IMR-90 (cell line): ENCODE data around the gene TIAM2. TPM values are rescaled to one million over a fixed set of nuclear protein-coding genes. Genes with fewer than 3 reads are reported as not detected.

Experiments
- ATAC-seq: fragments of 200-7000 bp; cut with Tn5 transposase; 2 replicates; pipeline ENCODE4 v1.9.1; 2020; ENCODE audit warnings: low read depth, mild to moderate bottlenecking, moderate library complexity
- BruUV-seq: library from RNA; stranded (reverse); fragments of 400-500 nt; replicated peaks from 2 replicates; lab custom pipeline; 2021; lab: Mats Ljungman, UMichigan
- CTCF ChIA-PET: fragments of 300-600 bp; formaldehyde crosslinking; extraction: SDS; loops from one replicate; lab custom pipeline; 2021; ENCODE audit warnings: antibody characterized with exemption; lab: Yijun Ruan, JAX
- POLR2A ChIA-PET: fragments of 300-600 bp; sonication (Branson Sonifier 250); formaldehyde crosslinking; loops from one replicate; lab custom pipeline; 2022; ENCODE audit warnings: antibody characterized with exemption; ENCODE audit not compliant: unreplicated experiment; lab: Charles Lee
- DNase-seq: peaks from one replicate; pipeline ENCODE4 v3.0.0; 2013
- H2AFZ ChIP-seq: replicated peaks from 2 replicates; pipeline ENCODE3; 2013; ENCODE audit warnings: low read length, mild to moderate bottlenecking; ENCODE audit not compliant: poor library complexity
- H2AK5ac ChIP-seq: 2 replicates; pipeline ENCODE4 v1.6.1; 2013; ENCODE audit warnings: low read depth, low read length, inconsistent platforms
- H2AK9ac ChIP-seq: replicated peaks from 2 replicates; pipeline ENCODE3; 2013; ENCODE audit warnings: mild to moderate bottlenecking, low read depth, low read length, moderate library complexity; ENCODE audit not compliant: poor library complexity
- H2BK120ac ChIP-seq: 2 replicates; pipeline ENCODE4 v1.6.1; 2013; ENCODE audit warnings: low read depth, low read length, inconsistent platforms
- H2BK15ac ChIP-seq: 3 replicates; pipeline ENCODE4 v1.6.1; 2013; ENCODE audit warnings: low read depth, low read length, inconsistent platforms
- H2BK20ac ChIP-seq: 2 replicates; pipeline ENCODE4 v1.6.1; 2013; ENCODE audit warnings: low read depth, mild to moderate bottlenecking, inconsistent platforms, low read length, moderate library complexity
- H2BK5ac ChIP-seq: 2 replicates; pipeline ENCODE4 v1.6.1; 2013; ENCODE audit warnings: mild to moderate bottlenecking, low read depth, low read length, inconsistent platforms; ENCODE audit not compliant: poor library complexity, severe bottlenecking
- H3K14ac ChIP-seq: replicated peaks from 2 replicates; pipeline ENCODE4 v1.6.1; 2013; ENCODE audit warnings: low read depth, low read length, inconsistent platforms
- H3K18ac ChIP-seq: 2 replicates; pipeline ENCODE4 v1.6.1; 2013; ENCODE audit warnings: low read depth, low read length, control low read depth
- H3K23ac ChIP-seq: 2 replicates; pipeline ENCODE4 v1.6.1; 2013; ENCODE audit warnings: low read depth, low read length, inconsistent platforms
- H3K27ac ChIP-seq: 2 replicates; pipeline ENCODE4 v1.5.1; 2013; ENCODE audit warnings: mild to moderate bottlenecking, control low read depth, low read length; ENCODE audit not compliant: insufficient read depth
- H3K27me3 ChIP-seq: 2 replicates; pipeline ENCODE4 v1.6.1; 2013; ENCODE audit warnings: low read length; ENCODE audit not compliant: control insufficient read depth, insufficient read depth
- H3K36me3 ChIP-seq: 2 replicates; pipeline ENCODE4 v1.6.1; 2013; ENCODE audit warnings: low read length, mixed read lengths; ENCODE audit not compliant: control insufficient read depth, insufficient read depth
- H3K4ac ChIP-seq: 2 replicates; pipeline ENCODE4 v1.6.1; 2013; ENCODE audit warnings: low read depth, low read length, inconsistent platforms
- H3K4me1 ChIP-seq: 2 replicates; pipeline ENCODE4 v1.6.1; 2013; ENCODE audit warnings: low read length, mixed read lengths; ENCODE audit not compliant: control insufficient read depth, insufficient read depth
- H3K4me2 ChIP-seq: 2 replicates; pipeline ENCODE4 v1.6.1; 2013; ENCODE audit warnings: low read depth, mild to moderate bottlenecking, control low read depth, low read length, moderate library complexity
- H3K4me3 ChIP-seq: 2 replicates; pipeline ENCODE4 v1.5.1; 2013; ENCODE audit warnings: low read depth, mild to moderate bottlenecking, control low read depth, low read length, moderate library complexity; ENCODE audit not compliant: insufficient read depth
- H3K56ac ChIP-seq: 2 replicates; pipeline ENCODE4 v1.6.1; 2013; ENCODE audit warnings: low read length, inconsistent platforms; ENCODE audit not compliant: insufficient read depth; ENCODE audit errors: extremely low read depth
- H3K79me1 ChIP-seq, 2 experiments: 2 replicates each; pipeline ENCODE4 v1.6.1; 2013; ENCODE audit warnings: low read length in 2 of 2, inconsistent platforms in 1 of 2, low read depth in 1 of 2
- H3K9ac ChIP-seq: 2 replicates; pipeline ENCODE4 v1.6.1; 2013; ENCODE audit warnings: low read depth, low read length, control low read depth
- H3K9me1 ChIP-seq: 2 replicates; pipeline ENCODE4 v1.6.1; 2013; ENCODE audit warnings: low read length, inconsistent platforms; ENCODE audit not compliant: insufficient read depth
- H3K9me3 ChIP-seq: 2 replicates; pipeline ENCODE4 v1.6.1; 2013; ENCODE audit warnings: low read length; ENCODE audit not compliant: control insufficient read depth, insufficient read depth
- H4K20me1 ChIP-seq: 2 replicates; pipeline ENCODE4 v1.6.1; 2013; ENCODE audit warnings: low read length, inconsistent platforms; ENCODE audit not compliant: insufficient read depth
- H4K5ac ChIP-seq: 2 replicates; pipeline ENCODE4 v1.6.1; 2013; ENCODE audit warnings: mild to moderate bottlenecking, low read depth, low read length, control low read depth
- H4K8ac ChIP-seq, 2 experiments: 2 replicates each; pipeline ENCODE4 v1.6.1; 2013; ENCODE audit warnings: low read depth in 2 of 2, low read length in 2 of 2, control low read depth in 1 of 2, inconsistent platforms in 1 of 2
- H4K91ac ChIP-seq: 2 replicates; pipeline ENCODE4 v1.6.1; 2013; ENCODE audit warnings: low read depth, low read length, inconsistent platforms; ENCODE audit not compliant: insufficient read depth
- CEBPB ChIP-seq: IDR thresholded peaks from 2 replicates; pipeline ENCODE4 v1.6.1; 2012; ENCODE audit warnings: low read depth, low read length, improper control_type of control experiment
- MXI1 ChIP-seq: IDR thresholded peaks from 2 replicates; pipeline ENCODE4 v1.6.1; 2012; ENCODE audit warnings: low read depth, mild to moderate bottlenecking, low read length, moderate library complexity, borderline replicate concordance
- POLR2A ChIP-seq: IDR thresholded peaks from 2 replicates; pipeline ENCODE4 v1.6.1; 2012; ENCODE audit warnings: mild to moderate bottlenecking, low read depth, low read length
- RAD21 ChIP-seq: IDR thresholded peaks from 2 replicates; pipeline ENCODE4 v1.6.1; 2012; ENCODE audit warnings: low read length, improper control_type of control experiment
- RFX5 ChIP-seq: IDR thresholded peaks from 2 replicates; pipeline ENCODE4 v1.8.0; 2012; ENCODE audit warnings: low read depth, mild to moderate bottlenecking, low read length, moderate library complexity
- SMC3 ChIP-seq: fragments of 150-350 bp; IDR thresholded peaks from 2 replicates; pipeline ENCODE4 v1.6.1; 2016; ENCODE audit warnings: low read depth, mild to moderate bottlenecking, antibody characterized with exemption, low read length, moderate library complexity
- WGBS, 2 experiments: methylation state at CpG; one replicate each; pipeline versions ENCODE4 v1.1.5 to v1.1.7; 2013; ENCODE audit warnings: missing lambda C conversion rate in 2 of 2; ENCODE audit not compliant: insufficient read length in 1 of 2; ENCODE audit errors: extremely low coverage in 2 of 2; 5-methylcytosine and 5-hydroxymethylcytosine counted together
- dilution Hi-C: fragments of 300-500 bp; cut with HindIII; formaldehyde crosslinking; loops from one replicate; pipeline ENCODE4 v1.14.3; 2018; ENCODE audit warnings: low sequenced_read_pairs; ENCODE audit not compliant: unreplicated experiment
- in situ Hi-C: fragments of 300-500 bp; cut with MboI; formaldehyde crosslinking; loops from 3 replicates; pipeline ENCODE4 v1.14.3; 2019; ENCODE audit warnings: low sequenced_read_pairs, inconsistent platforms, mixed read lengths
- intact Hi-C: fragments of 100-400 bp; cut with micrococcal nuclease; formaldehyde crosslinking; loops from 2 replicates; pipeline ENCODE4 v1.10.0; 2022
- polyA plus RNA-seq, 3 experiments: library from polyadenylated mRNA; depleted of rRNA; stranded (reverse); fragments of >200 nt; gene quantifications; 2 replicates each; pipeline ENCODE4 v1.2.3, GENCODE V29; 2012; ENCODE audit warnings: low replicate concordance in 1 of 3
- total RNA-seq: library from RNA; depleted of rRNA; stranded (reverse); fragments of >200 nt; gene quantifications from 2 replicates; pipeline ENCODE4 v1.2.3, GENCODE V29; 2012
- TF ChIP-seq, protein P1 (sequence below): fragments of 150-350 bp; IDR thresholded peaks from 2 replicates; pipeline ENCODE4 v1.6.1; 2017; ENCODE audit warnings: mild to moderate bottlenecking, antibody characterized with exemption, low read length, low read depth
- TF ChIP-seq, protein P2 (sequence below): conservative IDR thresholded peaks from 2 replicates; pipeline ENCODE4 v1.5.1; 2012; ENCODE audit warnings: mild to moderate bottlenecking, low read depth, low read length, improper control_type of control experiment

The TIAM2 gene
- total and polyA plus RNA-seq, 2 of the 4 experiments (the other 2 are of a cell fraction) = 3.1 to 4.7 TPM

GRCh38 chr6:155212616-155213380 is 217.7 kb downstream of the TIAM2 start (continued):
- no peak for TF ChIP-seq SMC3

DNA sequence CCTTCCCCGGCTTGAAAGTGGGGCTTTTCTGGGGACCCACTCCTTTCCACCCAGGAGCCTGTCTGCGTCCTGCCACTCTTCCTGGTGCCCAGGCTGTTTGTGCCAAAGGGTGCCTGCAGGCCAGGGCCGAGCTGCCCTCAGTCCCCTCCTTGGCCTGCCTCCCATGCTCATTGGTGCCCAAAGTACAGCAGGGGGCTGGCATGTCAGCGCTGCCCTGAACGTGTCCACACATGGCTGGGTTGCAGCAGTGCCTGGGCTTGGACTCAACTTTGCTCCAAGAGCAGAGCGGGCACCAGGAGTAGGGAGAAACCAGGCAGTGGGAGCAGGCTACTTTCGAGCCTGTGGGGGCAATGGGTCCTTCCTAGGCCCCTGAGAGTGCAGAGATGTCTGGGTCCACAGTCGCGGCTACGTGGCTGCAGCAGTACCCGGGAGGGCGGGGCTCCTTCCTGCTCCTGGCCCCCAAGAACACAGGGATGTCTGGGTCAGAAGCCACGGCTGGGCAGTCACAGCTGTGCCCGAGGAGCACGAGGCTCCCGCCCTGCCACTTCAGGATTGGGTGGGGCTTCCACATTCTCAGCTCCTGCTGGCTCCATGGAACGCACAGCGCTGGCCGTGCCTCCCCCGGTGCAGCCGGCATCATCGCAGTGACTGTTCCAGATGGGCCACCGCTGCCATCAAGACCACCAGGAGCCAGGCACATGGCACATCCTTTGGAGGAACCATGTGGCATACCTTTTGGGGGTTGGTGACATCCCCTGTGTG is 218.7 kb downstream of the TIAM2 start:
- Histone ChIP-seq H4K91ac (no peak overlapping the region), H3K18ac (no peak overlapping the region), H3K27me3 (no peaks in the 10 kb centered on the region), H2BK5ac (no peak overlapping the region), H3K79me1 (no peaks in the 10 kb centered on the region), H3K23ac (no peak overlapping the region), H3K4me1 (no peaks in the 10 kb centered on the region), H2BK120ac (no peak overlapping the region), H2BK20ac (no peak overlapping the region), H4K20me1 (no peaks in the 10 kb centered on the region), H3K27ac (no peak overlapping the region), H3K36me3 (peaks cover 1% of the 10 kb centered on the region), H3K9me1 (no peaks in the 10 kb centered on the region; the same call in 1 of the 2 replicates), H2AFZ (no peak overlapping the region), H3K56ac (no peak overlapping the region), H3K14ac (no peak overlapping the region), H3K4ac (no peak overlapping the region), H2AK9ac (no peak overlapping the region), H4K5ac (no peak overlapping the region), H2BK15ac (no peak overlapping the region), H3K4me2 (no peak overlapping the region), H3K9me3 (no peaks in the 10 kb centered on the region), H3K9ac (no peak overlapping the region), H2AK5ac (no peak overlapping the region), H4K8ac (no peak overlapping the region), H3K4me3 (no peak overlapping the region)
- intact Hi-C loops = no loop called here
- DNase-seq (no peak), ATAC-seq (no peak)
- CTCF ChIA-PET = interaction anchor here (0.6 kb wide), 1 partner anchor 24 kb away, joined by 3 read pairs; no protein-coding TSS in a partner anchor
- TF ChIP-seq MXI1 (no peak), RAD21 (no peak), CEBPB (no peak), RFX5 (no peak), POLR2A (no peak)
- TF ChIP-seq, protein P1, sequence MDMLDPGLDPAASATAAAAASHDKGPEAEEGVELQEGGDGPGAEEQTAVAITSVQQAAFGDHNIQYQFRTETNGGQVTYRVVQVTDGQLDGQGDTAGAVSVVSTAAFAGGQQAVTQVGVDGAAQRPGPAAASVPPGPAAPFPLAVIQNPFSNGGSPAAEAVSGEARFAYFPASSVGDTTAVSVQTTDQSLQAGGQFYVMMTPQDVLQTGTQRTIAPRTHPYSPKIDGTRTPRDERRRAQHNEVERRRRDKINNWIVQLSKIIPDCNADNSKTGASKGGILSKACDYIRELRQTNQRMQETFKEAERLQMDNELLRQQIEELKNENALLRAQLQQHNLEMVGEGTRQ = no peak
- TF ChIP-seq, protein P2, sequence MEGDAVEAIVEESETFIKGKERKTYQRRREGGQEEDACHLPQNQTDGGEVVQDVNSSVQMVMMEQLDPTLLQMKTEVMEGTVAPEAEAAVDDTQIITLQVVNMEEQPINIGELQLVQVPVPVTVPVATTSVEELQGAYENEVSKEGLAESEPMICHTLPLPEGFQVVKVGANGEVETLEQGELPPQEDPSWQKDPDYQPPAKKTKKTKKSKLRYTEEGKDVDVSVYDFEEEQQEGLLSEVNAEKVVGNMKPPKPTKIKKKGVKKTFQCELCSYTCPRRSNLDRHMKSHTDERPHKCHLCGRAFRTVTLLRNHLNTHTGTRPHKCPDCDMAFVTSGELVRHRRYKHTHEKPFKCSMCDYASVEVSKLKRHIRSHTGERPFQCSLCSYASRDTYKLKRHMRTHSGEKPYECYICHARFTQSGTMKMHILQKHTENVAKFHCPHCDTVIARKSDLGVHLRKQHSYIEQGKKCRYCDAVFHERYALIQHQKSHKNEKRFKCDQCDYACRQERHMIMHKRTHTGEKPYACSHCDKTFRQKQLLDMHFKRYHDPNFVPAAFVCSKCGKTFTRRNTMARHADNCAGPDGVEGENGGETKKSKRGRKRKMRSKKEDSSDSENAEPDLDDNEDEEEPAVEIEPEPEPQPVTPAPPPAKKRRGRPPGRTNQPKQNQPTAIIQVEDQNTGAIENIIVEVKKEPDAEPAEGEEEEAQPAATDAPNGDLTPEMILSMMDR = no peak
- in situ Hi-C loops = no loop called here
- POLR2A ChIA-PET = no interaction called here
- no TSS peak for BruUV-seq
- dilution Hi-C loops = no loop called here
- WGBS, 2 experiments = 96% methylated on average over 15 of the region's 23 CpGs; no CpG with 5 or more reads in 1 of the 2 experiments
